AG04450 (cell line): ENCODE results near the gene ENO1. TPM values are rescaled to one million over a fixed set of nuclear protein-coding genes. Genes with fewer than 3 reads are reported as not detected.
A peak's percentile ranks its signal among the peaks of the same experiment; 100 is the strongest.

Experiments
- CTCF ChIA-PET: fragments of 300-600, 350-600 bp; formaldehyde crosslinking; extraction: SDS; loops from one replicate; lab custom pipeline; 2022; ENCODE audit warnings: antibody characterized with exemption, inconsistent platforms; lab: Charles Lee
- POLR2A ChIA-PET: fragments of 350-600 bp; formaldehyde crosslinking; extraction: SDS; loops from one replicate; lab custom pipeline; 2021; ENCODE audit warnings: antibody characterized with exemption, inconsistent platforms; lab: Yijun Ruan, JAX
- DNase-seq: peaks from one replicate; pipeline ENCODE4 v3.0.0-alpha.2; 2011; ENCODE audit warnings: low read depth, low spot score
- H3K27ac ChIP-seq: one replicate; pipeline ENCODE4 v1.5.1; 2012; ENCODE audit warnings: low read depth, low read length, control low read depth
- H3K27me3 ChIP-seq: one replicate; pipeline ENCODE4 v1.6.0; 2012; ENCODE audit warnings: low read length; ENCODE audit not compliant: control insufficient read depth, insufficient read depth
- H3K4me3 ChIP-seq: 2 replicates; pipeline ENCODE4 v1.5.1; 2011; ENCODE audit warnings: mild to moderate bottlenecking, low read depth, low read length, control low read depth
- H3K9me3 ChIP-seq: 2 replicates; pipeline ENCODE4 v1.5.1; 2012; ENCODE audit warnings: low read length; ENCODE audit not compliant: control insufficient read depth, insufficient read depth
- CTCF ChIP-seq: IDR thresholded peaks from 2 replicates; pipeline ENCODE4 v1.5.1; 2011; ENCODE audit warnings: low read depth, low read length, control low read depth, inconsistent platforms
- polyA plus RNA-seq: library from polyadenylated mRNA; depleted of rRNA; stranded (reverse); fragments of >200 nt; gene quantifications from 2 replicates; pipeline ENCODE4 v1.2.3, GENCODE V29; 2011

ENO1 gene
- polyA plus RNA-seq, 1 experiment: 1,423 TPM

- POLR2A ChIA-PET: interaction anchor here (0.6 to 1.3 kb wide), 3 partner anchors 12 to 16 kb away, joined by 3 to 4 read pairs (median 4); no protein-coding TSS in a partner anchor
- CTCF ChIA-PET: interaction anchor here (0.5 to 11.2 kb wide), 7 partner anchors 10 to 144 kb away, joined by 3 to 82 read pairs (median 4); no protein-coding TSS in a partner anchor
- no peaks in the 10 kb centered on the region for H3K27me3 ChIP-seq
- H3K4me3 ChIP-seq: no peak overlapping the region
- no peak for DNase-seq
- TF ChIP-seq CTCF: no peak
- no peaks in the 10 kb centered on the region for H3K9me3 ChIP-seq
- no peak overlapping the region for H3K27ac ChIP-seq
Measured at GRCh38 chr1:8860738-8861516, 17.6 kb downstream of the ENO1 start.

- ChIA-PET CTCF (interaction anchor here (0.6 to 11.2 kb wide), 11 partner anchors 8 to 156 kb away, joined by 3 to 82 read pairs (median 5); no protein-coding TSS in a partner anchor), POLR2A (interaction anchor here (1.1 to 2.8 kb wide), 8 partner anchors 7 to 146 kb away, joined by 3 to 13 read pairs (median 4); partner anchors contain the start of gene ENO1)
- no peaks in the 10 kb centered on the region for H3K9me3 ChIP-seq
- DNase-seq: no peak
- no peak overlapping the region for H3K27ac ChIP-seq
- H3K4me3 ChIP-seq: no peak overlapping the region
- peak; percentile 71 for TF ChIP-seq CTCF
- no peaks in the 10 kb centered on the region for H3K27me3 ChIP-seq
Measured at GRCh38 chr1:8858888-8859706, 19.4 kb downstream of the ENO1 start.

GRCh38 chr1:8858112-8858668 lies 20.3 kb downstream of the ENO1 start:
- CTCF ChIA-PET: interaction anchor here (1.1 to 11.2 kb wide), 9 partner anchors 8 to 155 kb away, joined by 3 to 82 read pairs (median 5); no protein-coding TSS in a partner anchor
- Histone ChIP-seq H3K4me3 (no peak overlapping the region), H3K27ac (no peak overlapping the region), H3K9me3 (no peaks in the 10 kb centered on the region; the same call in 1 of the 2 replicates), H3K27me3 (no peaks in the 10 kb centered on the region)
- no peak for TF ChIP-seq CTCF
- POLR2A ChIA-PET: interaction anchor here (1.2 to 2.8 kb wide), 10 partner anchors 8 to 147 kb away, joined by 3 to 13 read pairs (median 4); partner anchors contain the start of genes ENO1 and RERE
- no peak for DNase-seq

- H3K27me3 ChIP-seq: no peaks in the 10 kb centered on the region
- ChIA-PET CTCF (interaction anchor here (2.1 to 11.2 kb wide), 2 partner anchors 6 to 10 kb away, joined by 5 to 82 read pairs; no protein-coding TSS in a partner anchor), POLR2A (interaction anchor here (1.3 to 2.7 kb wide), 5 partner anchors 8 to 148 kb away, joined by 3 to 12 read pairs (median 7); no protein-coding TSS in a partner anchor)
- no peak for DNase-seq
- H3K27ac ChIP-seq: peak overlapping the region; percentile 39
- TF ChIP-seq CTCF: no peak
- no peaks in the 10 kb centered on the region; the same call in 1 of the 2 replicates for H3K9me3 ChIP-seq
- no peak overlapping the region for H3K4me3 ChIP-seq
Measured at GRCh38 chr1:8856689-8857412, 21.6 kb downstream of the ENO1 start.
